ENCODE results near the gene ATG7.

ATG7 gene

GRCh38 chr3:11551036-11551435 is 278.8 kb downstream of the ATG7 start:
- DNase-seq: no peak
- Histone ChIP-seq H3K4me3 (ENCODE audit: low read depth, low read length) (no peak overlapping the region), H3K27me3 (replicated peaks) (no peaks in the 10 kb centered on the region), H3K36me3 (replicated peaks) (peaks cover 13% of the 10 kb centered on the region), H3K27ac (no peak overlapping the region)
- in situ Hi-C loops (cut with HindIII; ENCODE audit: low pct_ligation_motif_present, low sequenced_read_pairs): no loop called here
- TF ChIP-seq CTCF (IDR thresholded peaks at IDR 0.05; ENCODE audit: low read depth, low read length, missing control alignments): no peak

- DNase-seq: no peak
- no peak overlapping the region for H3K27ac ChIP-seq
- peaks cover 20% of the 10 kb centered on the region for H3K36me3 ChIP-seq (replicated peaks)
- TF ChIP-seq CTCF (IDR thresholded peaks at IDR 0.05; ENCODE audit: low read depth, low read length, missing control alignments): no peak
- H3K27me3 ChIP-seq (replicated peaks): no peaks in the 10 kb centered on the region
- in situ Hi-C loops (cut with HindIII; ENCODE audit: low pct_ligation_motif_present, low sequenced_read_pairs): no loop called here
- no peak overlapping the region for H3K4me3 ChIP-seq (ENCODE audit: low read depth, low read length)
Observed at GRCh38 chr3:11552289-11553264, 280.4 kb downstream of the ATG7 start.

GRCh38 chr3:11553436-11554235 is 281.4 kb downstream of the ATG7 start:
- no peak for TF ChIP-seq CTCF (IDR thresholded peaks at IDR 0.05; ENCODE audit: low read depth, low read length, missing control alignments)
- no peak for DNase-seq
- Histone ChIP-seq H3K36me3 (replicated peaks) (peaks cover 22% of the 10 kb centered on the region), H3K27ac (no peak overlapping the region), H3K27me3 (replicated peaks) (no peaks in the 10 kb centered on the region), H3K4me3 (ENCODE audit: low read depth, low read length) (no peak overlapping the region)
- in situ Hi-C loops (cut with HindIII; ENCODE audit: low pct_ligation_motif_present, low sequenced_read_pairs): no loop called here

GRCh38 chr3:11554236-11554610 is 282.0 kb downstream of the ATG7 start:
- no peak overlapping the region for H3K27ac ChIP-seq
- no peak for DNase-seq
- in situ Hi-C loops (cut with HindIII; ENCODE audit: low pct_ligation_motif_present, low sequenced_read_pairs): no loop called here
- H3K27me3 ChIP-seq (replicated peaks): no peaks in the 10 kb centered on the region
- TF ChIP-seq CTCF (IDR thresholded peaks at IDR 0.05; ENCODE audit: low read depth, low read length, missing control alignments): no peak
- H3K36me3 ChIP-seq (replicated peaks): peaks cover 28% of the 10 kb centered on the region
- no peak overlapping the region for H3K4me3 ChIP-seq (ENCODE audit: low read depth, low read length)

GRCh38 chr3:11554666-11555065 is 282.5 kb downstream of the ATG7 start:
- TF ChIP-seq CTCF (IDR thresholded peaks at IDR 0.05; ENCODE audit: low read depth, low read length, missing control alignments): no peak
- H3K36me3 ChIP-seq (replicated peaks): peaks cover 32% of the 10 kb centered on the region
- DNase-seq: no peak
- H3K4me3 ChIP-seq (ENCODE audit: low read depth, low read length): no peak overlapping the region
- H3K27me3 ChIP-seq (replicated peaks): no peaks in the 10 kb centered on the region
- H3K27ac ChIP-seq: no peak overlapping the region
- in situ Hi-C loops (cut with HindIII; ENCODE audit: low pct_ligation_motif_present, low sequenced_read_pairs): no loop called here
